Measurements from ENCODE around the gene EARS2.

Gene EARS2

GRCh38 chr16:23556881-23557778 is at the start of gene EARS2, which contains the start of gene UBFD1:
Gene EARS2 (minus strand): TSS chr16:23557350. CDS start chr16:23557343, 7 bp downstream.
Gene UBFD1 (plus strand): TSS chr16:23557727. CDS start chr16:23557743, 16 bp downstream.
- H3K4me1 ChIP-seq: peaks cover 5% of the 10 kb centered on the region
- peak within 1 kb of the TSS; percentile 96 for H2AFZ ChIP-seq
- no peaks in the 10 kb centered on the region for H3K9me3 ChIP-seq (ENCODE audit: control insufficient read depth, low read length)

GRCh38 chr16:23597003-23597756 is 40.0 kb upstream of the EARS2 start:
- TF ChIP-seq CTCF (IDR thresholded peaks at IDR 0.05): no peak
- Histone ChIP-seq H2AFZ (peak overlapping the region; percentile 63), H3K4me1 (peaks cover 9% of the 10 kb centered on the region), H3K4me3 (ENCODE audit: low read depth, low read length) (no peak overlapping the region), H3K9ac (no peak overlapping the region), H3K27ac (no peak overlapping the region), H3K27me3 (ENCODE audit: control insufficient read depth, insufficient read depth, low read length) (no peaks in the 10 kb centered on the region), H3K4me2 (ENCODE audit: low read length) (no peak overlapping the region), H3K36me3 (ENCODE audit: control insufficient read depth, insufficient read depth, low read length) (no peaks in the 10 kb centered on the region), H3K79me2 (peaks cover 32% of the 10 kb centered on the region), H3K9me3 (ENCODE audit: control insufficient read depth, low read length) (no peaks in the 10 kb centered on the region)

More at GRCh38 chr16:23556881-23557778, at the start of gene EARS2, which contains the start of gene UBFD1:
- H3K4me2 ChIP-seq (ENCODE audit: low read length): peak within 1 kb of the TSS; percentile 74
- peak within 1 kb of the TSS; percentile 42 for H3K9ac ChIP-seq
- H3K27ac ChIP-seq: peak within 1 kb of the TSS; percentile 77
- peak within 1 kb of the TSS; percentile 85 for H3K4me3 ChIP-seq (ENCODE audit: low read depth, low read length)
- TF ChIP-seq CTCF (IDR thresholded peaks at IDR 0.05): peak; percentile 97
- H3K79me2 ChIP-seq: peaks cover 24% of the 10 kb centered on the region
- H3K36me3 ChIP-seq (ENCODE audit: control insufficient read depth, insufficient read depth, low read length): no peaks in the 10 kb centered on the region
- H3K27me3 ChIP-seq (ENCODE audit: control insufficient read depth, insufficient read depth, low read length): no peaks in the 10 kb centered on the region

- Histone ChIP-seq H3K79me2 (peaks cover 43% of the 10 kb centered on the region), H3K4me3 (ENCODE audit: low read depth, low read length) (peak within 1 kb of the TSS; percentile 86), H3K36me3 (ENCODE audit: control insufficient read depth, insufficient read depth, low read length) (no peaks in the 10 kb centered on the region), H3K9me3 (ENCODE audit: control insufficient read depth, low read length) (no peaks in the 10 kb centered on the region), H3K27ac (peak within 1 kb of the TSS; percentile 79), H2AFZ (peak within 1 kb of the TSS; percentile 63), H3K27me3 (ENCODE audit: control insufficient read depth, insufficient read depth, low read length) (no peaks in the 10 kb centered on the region), H3K9ac (peak within 1 kb of the TSS; percentile 91), H3K4me2 (ENCODE audit: low read length) (peak within 1 kb of the TSS; percentile 50), H3K4me1 (peaks cover 9% of the 10 kb centered on the region)
- peak; percentile 99 for TF ChIP-seq CTCF (IDR thresholded peaks at IDR 0.05)
Observed at GRCh38 chr16:23595951-23596720, 39.0 kb upstream of the EARS2 start, which contains the start of gene NDUFAB1. Gene NDUFAB1 (minus strand): TSS chr16:23596316. CDS start chr16:23596290, 26 bp downstream.

- Histone ChIP-seq H3K9me3 (ENCODE audit: control insufficient read depth, low read length) (no peaks in the 10 kb centered on the region), H3K36me3 (ENCODE audit: control insufficient read depth, insufficient read depth, low read length) (no peaks in the 10 kb centered on the region), H3K4me3 (ENCODE audit: low read depth, low read length) (peak overlapping the region; percentile 86), H3K4me2 (ENCODE audit: low read length) (peak overlapping the region; percentile 50), H2AFZ (peak overlapping the region; percentile 63), H3K4me1 (peaks cover 9% of the 10 kb centered on the region), H3K9ac (peak overlapping the region; percentile 91), H3K27me3 (ENCODE audit: control insufficient read depth, insufficient read depth, low read length) (no peaks in the 10 kb centered on the region), H3K79me2 (peaks cover 50% of the 10 kb centered on the region), H3K27ac (peak overlapping the region; percentile 79)
- TF ChIP-seq CTCF (IDR thresholded peaks at IDR 0.05): no peak
Observed at GRCh38 chr16:23595246-23595950, 38.2 kb upstream of the EARS2 start.
